ENCODE data around the gene POU6F2. TPM values are rescaled to one million over a fixed set of nuclear protein-coding genes. Genes with fewer than 3 reads are reported as not detected.
"Not testable (repeated sequence)": the region's sequence is repeated elsewhere in the genome, so short reads cannot be mapped to it uniquely, and the experiment has no call there.

POU6F2 gene
- polyA plus RNA-seq, 1 experiment, result not detected

- CTCF ChIA-PET, result no interaction called here
- Histone ChIP-seq H3K4me3 (ENCODE audit: low read depth, low read length) (no peak overlapping the region), H3K27me3 (ENCODE audit: control insufficient read depth, insufficient read depth, low read length) (no peaks in the 10 kb centered on the region), H3K36me3 (ENCODE audit: control insufficient read depth, insufficient read depth, low read length) (no peaks in the 10 kb centered on the region)
- no peak for DNase-seq (ENCODE audit: low read depth)
- POLR2A ChIA-PET, result no interaction called here
- no peak for TF ChIP-seq CTCF (IDR thresholded peaks at IDR 0.05; ENCODE audit: insufficient read depth, low read depth, low read length)
These were observed 340.2 kb downstream of the POU6F2 start for GRCh38 chr7:39317896-39318295.

GRCh38 chr7:39321245-39321644 lies 343.5 kb downstream of the POU6F2 start:
- no peak overlapping the region for H3K4me3 ChIP-seq (ENCODE audit: low read depth, low read length)
- TF ChIP-seq CTCF (IDR thresholded peaks at IDR 0.05; ENCODE audit: insufficient read depth, low read depth, low read length), result no peak
- CTCF ChIA-PET, result interaction anchor here (1.4 kb wide), 1 partner anchor 247 kb away, joined by 3 read pairs; no protein-coding TSS in a partner anchor
- H3K27me3 ChIP-seq (ENCODE audit: control insufficient read depth, insufficient read depth, low read length), result no peaks in the 10 kb centered on the region
- DNase-seq (ENCODE audit: low read depth), result no peak
- no peaks in the 10 kb centered on the region for H3K36me3 ChIP-seq (ENCODE audit: control insufficient read depth, insufficient read depth, low read length)
- POLR2A ChIA-PET, result no interaction called here

GRCh38 chr7:39321909-39322498 lies 344.3 kb downstream of the POU6F2 start:
- Histone ChIP-seq H3K27me3 (ENCODE audit: control insufficient read depth, insufficient read depth, low read length) (no peaks in the 10 kb centered on the region), H3K4me3 (ENCODE audit: low read depth, low read length) (no peak overlapping the region), H3K36me3 (ENCODE audit: control insufficient read depth, insufficient read depth, low read length) (no peaks in the 10 kb centered on the region)
- CTCF ChIA-PET, result interaction anchor here (1.4 kb wide), 1 partner anchor 248 kb away, joined by 3 read pairs; no protein-coding TSS in a partner anchor
- DNase-seq (ENCODE audit: low read depth), result no peak
- no peak for TF ChIP-seq CTCF (IDR thresholded peaks at IDR 0.05; ENCODE audit: insufficient read depth, low read depth, low read length)
- POLR2A ChIA-PET, result no interaction called here

- no peak for TF ChIP-seq CTCF (IDR thresholded peaks at IDR 0.05; ENCODE audit: insufficient read depth, low read depth, low read length)
- ChIA-PET CTCF (no interaction called here), POLR2A (no interaction called here)
- DNase-seq (ENCODE audit: low read depth), result no peak
- H3K4me3 ChIP-seq (ENCODE audit: low read depth, low read length), result no peak overlapping the region
- H3K36me3 ChIP-seq (ENCODE audit: control insufficient read depth, insufficient read depth, low read length), result no peaks in the 10 kb centered on the region
- no peaks in the 10 kb centered on the region for H3K27me3 ChIP-seq (ENCODE audit: control insufficient read depth, insufficient read depth, low read length)
These were observed 346.5 kb downstream of the POU6F2 start for GRCh38 chr7:39324139-39324760.

GRCh38 chr7:39331607-39332006 lies 353.9 kb downstream of the POU6F2 start:
- H3K4me3 ChIP-seq (ENCODE audit: low read depth, low read length); POLR2A ChIA-PET; DNase-seq (ENCODE audit: low read depth); H3K36me3 ChIP-seq (ENCODE audit: control insufficient read depth, insufficient read depth, low read length); H3K27me3 ChIP-seq (ENCODE audit: control insufficient read depth, insufficient read depth, low read length); CTCF ChIA-PET: not testable (repeated sequence)

GRCh38 chr7:39332142-39332541 lies 354.4 kb downstream of the POU6F2 start:
- no peak for DNase-seq (ENCODE audit: low read depth)
- ChIA-PET POLR2A (no interaction called here), CTCF (no interaction called here)
- Histone ChIP-seq H3K4me3 (ENCODE audit: low read depth, low read length) (no peak overlapping the region), H3K36me3 (ENCODE audit: control insufficient read depth, insufficient read depth, low read length) (no peaks in the 10 kb centered on the region), H3K27me3 (ENCODE audit: control insufficient read depth, insufficient read depth, low read length) (no peaks in the 10 kb centered on the region)
- TF ChIP-seq CTCF (IDR thresholded peaks at IDR 0.05; ENCODE audit: insufficient read depth, low read depth, low read length), result no peak

All from BJ (cell line).